HEK293 (cell line): ENCODE results near the gene FBXO21.

Source experiments
- ATF2 ChIP-seq: fragments of 450-650 bp; formaldehyde crosslinking; IDR thresholded peaks from 2 replicates; pipeline ENCODE4 v1.5.1; 2016; ENCODE audit warnings: missing biosample characterization, missing genetic modification characterization, low read depth
- CTCF ChIP-seq: fragments of 450-650 bp; formaldehyde crosslinking; IDR thresholded peaks from 2 replicates; pipeline ENCODE4 v1.5.1; 2016; ENCODE audit warnings: missing biosample characterization, missing genetic modification characterization
- IKZF3 ChIP-seq: fragments of 450-650 bp; IDR thresholded peaks from 2 replicates; pipeline ENCODE4 v1.5.0; 2018; ENCODE audit warnings: missing biosample characterization, mild to moderate bottlenecking, missing genetic modification characterization, moderate library complexity
- KLF16 ChIP-seq: fragments of 450-650 bp; formaldehyde crosslinking; IDR thresholded peaks from 2 replicates; pipeline ENCODE4 v1.5.1; 2017; ENCODE audit warnings: missing biosample characterization, missing genetic modification characterization
- PATZ1 ChIP-seq: fragments of 450-650 bp; formaldehyde crosslinking; IDR thresholded peaks from 2 replicates; pipeline ENCODE4 v1.5.1; 2016; ENCODE audit warnings: missing biosample characterization, missing genetic modification characterization
- REST ChIP-seq: fragments of 450-650 bp; formaldehyde crosslinking; IDR thresholded peaks from 2 replicates; pipeline ENCODE4 v1.5.1; 2016; ENCODE audit warnings: missing biosample characterization, missing genetic modification characterization
- YY1 ChIP-seq: fragments of 450-650 bp; formaldehyde crosslinking; IDR thresholded peaks from 2 replicates; pipeline ENCODE4 v1.5.1; 2018; ENCODE audit warnings: missing biosample characterization, missing genetic modification characterization
- ZBTB21 ChIP-seq: fragments of 450-650 bp; formaldehyde crosslinking; IDR thresholded peaks from 2 replicates; pipeline ENCODE4 v1.5.1; 2017; ENCODE audit warnings: missing biosample characterization, missing genetic modification characterization
- ZNF174 ChIP-seq: fragments of 450-650 bp; formaldehyde crosslinking; IDR thresholded peaks from 2 replicates; pipeline ENCODE4 v1.5.0; 2017; ENCODE audit warnings: missing biosample characterization, mild to moderate bottlenecking, missing genetic modification characterization
- ZNF175 ChIP-seq: fragments of 450-650 bp; formaldehyde crosslinking; IDR thresholded peaks from 2 replicates; pipeline ENCODE4 v1.5.1; 2016; ENCODE audit warnings: missing biosample characterization, missing genetic modification characterization
- ZNF341 ChIP-seq: fragments of 450-650 bp; formaldehyde crosslinking; IDR thresholded peaks from 2 replicates; pipeline ENCODE4; 2016; ENCODE audit warnings: low read depth, missing biosample characterization, missing genetic modification characterization
- ZNF350 ChIP-seq: fragments of 450-650 bp; formaldehyde crosslinking; IDR thresholded peaks from 2 replicates; pipeline ENCODE4 v1.5.0; 2017; ENCODE audit warnings: missing biosample characterization, mild to moderate bottlenecking, missing genetic modification characterization

- TF ChIP-seq CTCF (tag by site-specific recombination), result no peak
- TF ChIP-seq ATF2 (tag by site-specific recombination), result no peak
- TF ChIP-seq IKZF3, result no peak
- TF ChIP-seq KLF16 (tag by site-specific recombination), result no peak
- TF ChIP-seq ZNF174 (tag by site-specific recombination), result no peak
- TF ChIP-seq PATZ1 (tag by site-specific recombination), result no peak
- no peak for TF ChIP-seq ZNF341
- TF ChIP-seq ZNF175 (tag by site-specific recombination), result no peak
- no peak for TF ChIP-seq ZBTB21 (tag by site-specific recombination)
- no peak for TF ChIP-seq REST (tag by site-specific recombination)
- no peak for TF ChIP-seq YY1 (tag by site-specific recombination)
- no peak for TF ChIP-seq ZNF350
These were observed 34.9 kb upstream of the FBXO21 start for GRCh38 chr12:117225179-117225578.
